ENCODE measurements around the gene ARFRP1.

DNA sequence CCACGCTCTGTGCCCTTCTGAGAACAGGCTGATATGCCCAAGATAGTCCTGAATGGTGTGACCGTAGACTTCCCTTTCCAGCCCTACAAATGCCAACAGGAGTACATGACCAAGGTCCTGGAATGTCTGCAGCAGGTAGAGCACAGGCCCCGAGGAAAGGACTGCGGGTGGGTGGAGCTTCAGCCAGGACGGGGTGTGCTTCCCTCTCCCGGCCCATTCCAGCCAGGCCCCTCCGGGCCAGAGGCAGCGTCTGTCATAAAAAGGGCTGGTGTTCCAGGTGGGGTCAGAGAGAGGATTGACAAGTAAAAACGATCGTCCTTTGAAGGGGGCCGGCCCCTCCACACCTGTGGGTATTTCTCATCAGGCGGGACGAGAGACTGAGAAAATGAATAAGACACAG lies 48.4 kb downstream of the ARFRP1 start:
- TF ChIP-seq CTCF (IDR thresholded peaks at IDR 0.05) (no peak), POLR2A (IDR thresholded peaks at IDR 0.05) (no peak)
